OCI-LY7 (cell line): ENCODE data around the gene BTBD2. TPM values are rescaled to one million over a fixed set of nuclear protein-coding genes. Genes with fewer than 3 reads are reported as not detected.

ENCODE experiments used
- BruUV-seq: library from RNA; stranded (reverse); fragments of 400-500 nt; replicated peaks from 2 replicates; lab custom pipeline; 2021; lab: Mats Ljungman, UMichigan
- CTCF ChIA-PET: fragments of 300-600 bp; sonication (Branson Sonifier 250); formaldehyde crosslinking; loops from one replicate; lab custom pipeline; 2022; ENCODE audit warnings: antibody characterized with exemption; ENCODE audit not compliant: unreplicated experiment; lab: Charles Lee
- POLR2A ChIA-PET: fragments of 300-600 bp; sonication (Branson Sonifier 250); formaldehyde crosslinking; loops from one replicate; lab custom pipeline; 2022; ENCODE audit warnings: antibody characterized with exemption; lab: Charles Lee
- DNase-seq: peaks from one replicate; pipeline ENCODE4 v3.0.0-alpha.2; 2015; ENCODE audit warnings: low spot score
- H2AFZ ChIP-seq: fragments of 200-600 bp; sonication (generic), shearing (Covaris generic); 2 replicates; pipeline ENCODE4 v1.6.1; 2014; ENCODE audit warnings: mild to moderate bottlenecking, antibody characterized with exemption, low read length, moderate library complexity
- H3K27ac ChIP-seq: fragments of 200-600 bp; sonication (generic); 2 replicates; pipeline ENCODE4 v1.5.1; 2014; ENCODE audit warnings: mixed run types, low read depth, mild to moderate bottlenecking, moderate library complexity, low read length, inconsistent platforms; ENCODE audit not compliant: poor library complexity, severe bottlenecking
- H3K36me3 ChIP-seq: fragments of 200-600 bp; sonication (generic); 2 replicates; pipeline ENCODE4 v1.6.1; 2014; ENCODE audit warnings: mild to moderate bottlenecking, antibody characterized with exemption, low read length, moderate library complexity, mixed read lengths; ENCODE audit not compliant: insufficient read depth
- H3K4me1 ChIP-seq: fragments of 200-600 bp; sonication (generic); 2 replicates; pipeline ENCODE4 v1.5.1; 2014; ENCODE audit warnings: mild to moderate bottlenecking, low read length; ENCODE audit not compliant: insufficient read depth, poor library complexity, severe bottlenecking
- H3K4me2 ChIP-seq: fragments of 200-600 bp; sonication (generic); 2 replicates; pipeline ENCODE4 v1.6.1; 2014; ENCODE audit warnings: mild to moderate bottlenecking, low read length
- H3K4me3 ChIP-seq: fragments of 200-600 bp; sonication (generic); 2 replicates; pipeline ENCODE4 v1.5.1; 2014; ENCODE audit warnings: mild to moderate bottlenecking, low read depth, low read length; ENCODE audit not compliant: poor library complexity, severe bottlenecking
- H3K79me2 ChIP-seq: fragments of 200-600 bp; sonication (generic); 2 replicates; pipeline ENCODE4 v1.6.1; 2016; ENCODE audit warnings: low read depth, mild to moderate bottlenecking, low read length, moderate library complexity, mixed read lengths; ENCODE audit not compliant: insufficient read depth
- H3K9me2 ChIP-seq: fragments of 200-600 bp; sonication (generic); 2 replicates; pipeline ENCODE4 v1.6.1; 2016; ENCODE audit warnings: mild to moderate bottlenecking, low read length, mixed read lengths; ENCODE audit not compliant: insufficient read depth
- H3K9me3 ChIP-seq: fragments of 200-600 bp; sonication (generic); 2 replicates; pipeline ENCODE4 v1.6.1; 2014; ENCODE audit warnings: mild to moderate bottlenecking, mixed run types, low read length, mixed read lengths
- H4K20me1 ChIP-seq: fragments of 200-600 bp; sonication (generic); 2 replicates; pipeline ENCODE4 v1.6.1; 2014; ENCODE audit warnings: mild to moderate bottlenecking, antibody characterized with exemption, low read length, moderate library complexity, mixed read lengths; ENCODE audit not compliant: insufficient read depth
- EZH2phosphoT487 ChIP-seq: fragments of 200-600 bp; sonication (generic); IDR thresholded peaks from 2 replicates; pipeline ENCODE4 v1.6.1; 2018; ENCODE audit warnings: low read depth, borderline replicate concordance, mild to moderate bottlenecking, mixed run types, antibody characterized with exemption, low read length, moderate library complexity, mixed read lengths
- intact Hi-C: fragments of 100-400 bp; cut with micrococcal nuclease; formaldehyde crosslinking; loops from one replicate; pipeline ENCODE4 v1.10.0; 2022; ENCODE audit not compliant: unreplicated experiment
- total RNA-seq, 2 experiments: library from RNA; depleted of rRNA in 1 of 2; stranded (reverse); fragments of >200 nt in 1 of 2; shearing (Covaris generic) in 1 of 2; gene quantifications; 2 replicates each; pipeline ENCODE4 v1.2.3, GENCODE V29; 2014 to 2022
- TF ChIP-seq, protein P1 (sequence below): fragments of 200-600 bp; sonication (generic); conservative IDR thresholded peaks from 2 replicates; pipeline ENCODE4 v1.5.1; 2014; ENCODE audit warnings: mild to moderate bottlenecking, antibody characterized with exemption, low read length, moderate library complexity, mixed read lengths

The BTBD2 gene
- total RNA-seq, 2 experiments from 2014 or later, result 53.9 to 91.6 TPM

DNA sequence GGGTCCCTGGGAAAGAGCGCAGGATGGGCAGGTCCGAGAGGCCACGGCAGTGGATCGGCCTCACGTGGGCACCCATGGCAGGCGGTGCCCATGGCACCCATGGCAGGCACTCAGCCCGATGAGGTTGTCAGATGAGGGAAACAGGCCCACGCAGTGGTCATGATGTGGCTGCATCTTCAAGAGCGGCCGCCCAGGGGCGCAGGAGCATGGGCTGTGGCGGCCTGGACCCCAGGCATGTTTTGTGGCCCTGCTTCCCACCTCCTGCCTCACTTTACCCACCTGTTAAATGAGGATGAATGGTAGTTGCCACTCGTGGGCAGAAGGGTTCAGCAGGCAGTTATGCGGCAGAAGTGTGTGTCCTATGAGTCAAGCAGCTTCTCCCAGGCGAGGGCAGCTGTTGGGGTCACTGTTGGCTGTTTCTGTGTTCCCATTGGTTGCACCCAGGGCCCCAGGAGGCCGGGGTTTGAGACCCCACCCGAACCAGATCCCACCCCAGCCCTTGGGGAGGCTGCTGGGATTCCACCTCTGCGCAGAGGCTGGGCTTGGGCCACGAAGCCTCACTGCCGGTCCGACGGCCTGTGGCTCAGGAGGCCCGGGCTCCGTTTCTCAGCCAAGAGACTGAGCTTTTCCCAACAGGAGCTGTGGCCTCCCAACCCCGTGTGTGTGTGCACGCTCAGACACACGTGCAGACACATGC, 44.6 kb downstream of the BTBD2 start:
- Histone ChIP-seq H4K20me1 (no peaks in the 10 kb centered on the region; the same call in 1 of the 2 replicates), H3K79me2 (no peaks in the 10 kb centered on the region; the same call in 1 of the 2 replicates), H3K36me3 (peaks cover 37% of the 10 kb centered on the region), H3K9me3 (no peaks in the 10 kb centered on the region), H3K4me1 (no peaks in the 10 kb centered on the region), H3K4me2 (no peak overlapping the region), H3K27ac (no peak overlapping the region), H2AFZ (no peak overlapping the region), H3K4me3 (no peak overlapping the region), H3K9me2 (no peaks in the 10 kb centered on the region)
- ChIA-PET POLR2A (interaction anchor here (0.6 kb wide), 1 partner anchor 1707 kb away, joined by 3 read pairs; no protein-coding TSS in a partner anchor), CTCF (no interaction called here)
- intact Hi-C loops, result no loop called here
- TF ChIP-seq, protein P1, sequence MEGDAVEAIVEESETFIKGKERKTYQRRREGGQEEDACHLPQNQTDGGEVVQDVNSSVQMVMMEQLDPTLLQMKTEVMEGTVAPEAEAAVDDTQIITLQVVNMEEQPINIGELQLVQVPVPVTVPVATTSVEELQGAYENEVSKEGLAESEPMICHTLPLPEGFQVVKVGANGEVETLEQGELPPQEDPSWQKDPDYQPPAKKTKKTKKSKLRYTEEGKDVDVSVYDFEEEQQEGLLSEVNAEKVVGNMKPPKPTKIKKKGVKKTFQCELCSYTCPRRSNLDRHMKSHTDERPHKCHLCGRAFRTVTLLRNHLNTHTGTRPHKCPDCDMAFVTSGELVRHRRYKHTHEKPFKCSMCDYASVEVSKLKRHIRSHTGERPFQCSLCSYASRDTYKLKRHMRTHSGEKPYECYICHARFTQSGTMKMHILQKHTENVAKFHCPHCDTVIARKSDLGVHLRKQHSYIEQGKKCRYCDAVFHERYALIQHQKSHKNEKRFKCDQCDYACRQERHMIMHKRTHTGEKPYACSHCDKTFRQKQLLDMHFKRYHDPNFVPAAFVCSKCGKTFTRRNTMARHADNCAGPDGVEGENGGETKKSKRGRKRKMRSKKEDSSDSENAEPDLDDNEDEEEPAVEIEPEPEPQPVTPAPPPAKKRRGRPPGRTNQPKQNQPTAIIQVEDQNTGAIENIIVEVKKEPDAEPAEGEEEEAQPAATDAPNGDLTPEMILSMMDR, result no peak
- TF ChIP-seq EZH2phosphoT487, result no peak
- no TSS peak for BruUV-seq
- no peak for DNase-seq

DNA sequence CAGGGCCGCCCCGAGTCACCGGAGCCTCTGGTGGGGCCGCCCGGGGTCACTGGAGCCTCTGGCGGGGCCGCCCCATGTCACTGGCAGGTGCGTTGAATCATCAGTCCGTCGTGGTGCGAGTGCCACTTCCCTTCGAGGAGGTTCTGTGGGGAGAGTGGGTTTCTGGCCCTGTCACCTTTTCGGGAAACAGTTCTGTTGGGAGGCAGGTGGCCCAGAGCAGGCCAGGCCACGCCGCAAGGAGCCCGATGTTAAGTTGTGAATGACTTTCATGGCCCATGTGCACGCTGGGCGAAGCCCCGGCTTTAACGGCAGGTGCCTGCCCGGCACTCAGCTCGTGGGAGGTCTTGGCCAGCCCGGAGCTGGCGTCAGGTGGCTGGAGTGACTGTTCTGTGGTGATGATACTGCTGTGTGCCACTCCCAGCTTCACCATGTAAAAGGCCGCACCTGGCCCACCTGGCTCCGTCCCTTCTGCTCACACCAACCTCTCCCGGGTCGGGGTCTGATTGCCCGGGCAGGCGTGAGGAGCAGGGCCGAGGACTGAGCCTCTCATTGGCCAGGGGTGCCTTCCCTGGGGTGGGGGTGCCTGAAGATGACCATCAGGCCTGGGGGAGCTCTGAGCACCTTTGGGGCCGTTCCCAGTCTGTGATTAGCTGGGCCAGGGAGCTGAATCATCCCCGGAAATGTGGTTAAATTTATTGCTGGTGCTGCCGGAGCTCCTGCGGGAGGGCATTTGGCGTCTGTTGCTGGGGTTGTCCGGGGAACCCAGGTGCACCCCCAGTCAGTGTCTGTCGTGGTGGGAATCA, 45.3 kb downstream of the BTBD2 start:
- Histone ChIP-seq H2AFZ (no peak overlapping the region), H3K4me3 (no peak overlapping the region), H3K27ac (no peak overlapping the region), H3K9me3 (no peaks in the 10 kb centered on the region), H3K36me3 (peaks cover 29% of the 10 kb centered on the region), H4K20me1 (no peaks in the 10 kb centered on the region; the same call in 1 of the 2 replicates), H3K4me2 (no peak overlapping the region), H3K79me2 (no peaks in the 10 kb centered on the region; the same call in 1 of the 2 replicates), H3K4me1 (no peaks in the 10 kb centered on the region), H3K9me2 (no peaks in the 10 kb centered on the region)
- ChIA-PET CTCF (no interaction called here), POLR2A (no interaction called here)
- BruUV-seq, result no TSS peak
- intact Hi-C loops, result no loop called here
- TF ChIP-seq, protein P1, result no peak
- no peak for TF ChIP-seq EZH2phosphoT487
- no peak for DNase-seq
